T-helper 22 cell (primary cell): Measurements from ENCODE around the gene NPB.
"Not testable (repeated sequence)": the region's sequence is repeated elsewhere in the genome, so short reads cannot be mapped to it uniquely, and the experiment has no call there.

Experiments used
- DNase-seq: peaks from one replicate; pipeline ENCODE4 v3.0.0-alpha.2; 2020; ENCODE audit warnings: low read depth

The NPB gene

GRCh38 chr17:81912441-81913309 is 10.6 kb downstream of the NPB start:
- DNase-seq, result no peak

DNA sequence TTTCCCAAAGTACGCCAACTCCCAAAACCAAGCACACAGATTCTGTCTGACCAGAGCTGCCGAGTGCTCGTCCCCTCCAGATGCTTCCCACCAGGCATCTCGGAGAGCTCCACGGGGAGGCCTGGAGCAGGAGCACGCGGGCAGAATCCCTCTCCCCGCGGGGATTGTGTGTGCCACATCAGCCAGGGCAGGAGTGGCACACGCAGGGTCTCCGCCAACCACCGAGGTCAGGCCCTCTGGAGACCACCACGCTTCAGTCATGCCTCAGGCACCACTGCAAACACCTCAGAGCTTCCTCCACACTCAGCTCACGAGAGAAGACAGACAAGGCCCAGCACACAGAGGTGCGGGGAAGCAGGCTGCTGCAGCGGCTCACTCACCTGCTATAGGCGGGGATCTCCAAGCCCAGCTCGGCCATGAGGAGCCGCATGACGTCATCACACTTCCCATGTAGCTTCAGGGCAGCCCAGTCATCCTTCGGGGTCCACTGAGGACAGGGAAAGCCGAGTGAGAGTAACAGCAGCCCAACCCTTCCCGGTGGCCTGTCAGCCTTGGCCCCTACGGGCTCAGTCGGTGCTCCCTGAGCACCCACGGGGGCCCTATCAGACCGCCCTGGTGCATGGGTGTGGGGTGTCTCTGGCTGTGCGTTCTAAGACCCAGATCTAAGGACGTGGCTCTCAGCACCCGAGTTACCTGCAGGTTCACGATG is 11.5 kb downstream of the NPB start:
- no peak for DNase-seq

GRCh38 chr17:81914103-81914850 is 12.2 kb downstream of the NPB start:
- DNase-seq, result no peak

GRCh38 chr17:81915331-81915730 is 13.3 kb downstream of the NPB start:
- no peak for DNase-seq

- DNase-seq, result no peak
These were observed 14.4 kb downstream of the NPB start for GRCh38 chr17:81916234-81917001.

GRCh38 chr17:81917565-81918332 is 15.7 kb downstream of the NPB start, which contains the start of gene SIRT7:
Gene SIRT7, minus strand, starts transcription at chr17:81918176. Its CDS starts 45 bp downstream, at chr17:81918131.
- peak; percentile 72 for DNase-seq

- not testable (repeated sequence) for DNase-seq
These were observed 16.3 kb downstream of the NPB start for GRCh38 chr17:81918333-81918669.

- no peak for DNase-seq
These were observed 17.0 kb downstream of the NPB start for GRCh38 chr17:81918832-81919545.

- DNase-seq, result no peak
These were observed 18.8 kb downstream of the NPB start for GRCh38 chr17:81920612-81921536.

GRCh38 chr17:81921537-81921862 is 19.5 kb downstream of the NPB start:
- DNase-seq, result no peak

DNA sequence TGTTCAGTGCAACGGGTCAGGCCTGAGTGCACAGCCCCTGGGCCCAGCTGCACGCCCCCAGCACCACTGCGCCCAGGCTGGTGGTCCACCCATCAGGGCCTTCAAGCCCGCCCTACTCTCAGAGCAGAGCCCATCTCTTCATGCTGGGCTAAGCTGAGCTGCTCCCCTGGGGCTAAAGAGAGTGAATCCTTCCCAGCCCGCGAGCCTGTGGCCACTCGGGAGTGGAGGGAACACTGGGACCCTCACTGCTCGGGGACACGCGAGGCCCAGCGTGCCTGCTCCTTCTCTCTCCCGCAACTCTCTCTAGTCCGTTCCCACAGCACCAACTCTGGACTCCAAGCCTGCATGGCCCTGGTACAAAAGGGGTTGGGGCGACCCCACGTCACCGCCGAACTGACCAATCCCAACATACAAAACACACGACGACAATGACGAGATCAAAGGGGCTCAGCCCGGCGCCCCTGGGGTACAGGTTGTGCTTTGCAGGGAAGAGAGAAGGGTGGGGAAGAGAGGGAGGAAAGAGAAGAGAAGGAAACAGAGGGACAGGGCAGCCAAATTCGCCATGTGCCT is 20.0 kb downstream of the NPB start:
- no peak for DNase-seq

DNA sequence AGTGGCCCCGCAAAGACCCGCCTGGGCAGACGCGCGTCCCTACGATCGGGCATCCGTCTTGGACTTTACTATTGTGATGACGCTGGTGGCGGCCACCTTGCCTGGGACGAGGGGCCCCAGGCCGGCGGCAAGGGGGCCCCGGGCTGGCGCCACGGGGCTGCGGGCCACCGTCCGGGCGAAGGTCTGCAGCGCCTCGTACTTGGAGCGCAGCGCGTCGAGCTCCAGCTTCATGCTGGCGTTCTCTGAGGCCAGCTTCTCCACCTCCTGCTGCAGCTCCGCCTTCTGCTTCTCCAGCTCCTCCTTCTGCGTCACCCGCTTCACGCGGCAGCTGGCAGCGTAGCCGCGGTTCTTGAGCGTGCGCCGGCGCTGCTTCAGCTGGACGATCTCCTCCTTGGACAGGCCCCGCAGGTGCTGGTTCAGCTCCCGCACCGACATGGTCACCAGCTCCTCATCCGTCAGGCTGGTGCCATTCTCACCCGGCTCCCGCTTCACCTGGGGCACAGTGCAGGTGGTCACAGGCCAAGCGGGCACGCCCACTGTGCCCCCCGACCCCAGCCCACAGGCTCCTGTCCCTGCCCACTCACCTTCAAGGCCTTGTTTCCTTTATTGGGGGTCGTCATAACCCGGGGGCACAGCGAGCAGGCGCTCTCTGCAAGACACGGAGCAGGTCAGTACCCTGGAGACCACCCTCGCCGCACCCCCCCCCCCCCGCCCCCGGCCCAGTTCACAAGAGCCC is 20.7 kb downstream of the NPB start:
- DNase-seq, result no peak

DNA sequence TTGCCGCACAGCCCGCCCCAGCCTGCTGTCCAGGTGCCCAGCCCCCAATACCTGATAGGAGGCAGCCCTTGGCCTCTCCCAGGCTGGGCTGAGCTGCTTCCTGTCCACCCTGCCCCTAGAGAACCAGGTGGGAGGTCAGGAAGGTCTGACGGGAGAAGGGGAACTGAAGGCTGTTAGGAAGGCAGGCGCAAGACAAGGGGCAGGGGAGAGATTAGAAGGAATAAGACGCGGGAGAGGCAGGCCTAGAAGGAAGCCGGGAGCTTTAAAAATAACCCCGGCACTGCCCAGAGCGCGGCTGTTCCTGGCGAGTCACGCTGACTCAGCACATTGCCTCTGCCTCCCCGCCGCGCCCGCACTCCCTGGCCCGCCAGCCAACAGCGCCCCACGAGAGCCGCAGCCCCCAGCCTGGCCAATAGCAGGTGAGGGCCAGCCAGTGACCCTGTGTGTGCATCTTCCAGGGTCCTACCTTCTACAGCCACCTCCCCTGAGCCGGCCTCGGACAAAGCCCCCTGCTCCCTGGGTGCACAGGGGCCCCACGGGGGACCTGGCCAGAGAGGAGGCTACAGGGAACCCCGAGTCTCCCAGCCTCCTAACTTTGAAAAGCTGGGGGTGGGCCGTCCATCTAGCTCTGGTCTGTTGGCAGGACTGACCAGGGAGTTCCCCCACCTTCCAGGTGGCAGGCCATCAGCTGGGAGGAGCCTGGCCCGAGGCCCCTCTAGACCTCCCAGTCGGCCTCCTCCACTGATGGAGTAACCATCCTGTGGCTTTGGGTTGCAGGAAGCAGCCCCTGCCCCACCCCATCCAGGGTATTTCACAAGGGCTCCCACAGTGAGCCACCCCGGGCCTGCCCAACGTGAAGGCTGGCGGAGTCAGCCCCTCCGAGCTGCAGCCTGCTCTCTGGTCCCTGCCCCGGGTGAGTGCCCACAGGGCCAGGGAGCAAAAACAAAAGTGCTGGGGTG is 21.5 kb downstream of the NPB start:
- no peak for DNase-seq

- DNase-seq, result no peak
These were observed 22.8 kb downstream of the NPB start for GRCh38 chr17:81924557-81925532.

DNA sequence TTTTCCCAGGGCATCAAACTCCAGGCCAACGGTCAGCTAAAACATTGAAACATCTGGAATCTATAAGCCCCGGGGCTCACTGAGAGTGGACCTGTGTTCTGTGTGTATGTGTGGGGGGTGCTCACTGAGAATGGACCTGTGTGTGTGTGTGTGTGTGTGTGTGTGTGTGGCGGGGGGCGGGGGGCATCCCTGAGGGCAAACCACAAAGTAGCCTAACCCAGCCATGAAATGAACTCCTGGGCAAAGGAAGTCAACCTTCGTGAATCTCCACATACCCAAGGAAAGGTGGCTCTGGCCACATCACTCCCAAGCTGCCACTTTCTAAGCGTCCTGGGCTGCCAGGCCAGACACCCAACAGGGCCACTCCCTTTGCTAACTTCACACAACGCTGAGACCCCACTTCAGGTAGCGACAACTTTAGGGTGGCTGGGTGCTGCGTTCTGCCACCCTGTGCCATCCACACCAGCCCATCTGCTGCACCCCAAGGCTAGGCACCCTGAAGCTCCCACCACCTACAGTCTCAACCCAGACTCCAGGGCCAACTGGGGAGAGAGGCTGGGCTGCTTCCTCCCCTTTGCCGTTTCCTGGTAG is 23.9 kb downstream of the NPB start:
- no peak for DNase-seq
